HG03103 (cell line): ENCODE measurements around the gene LPO.

Experiments used
- ATAC-seq: cut with Tn5 transposase; IDR thresholded peaks from one replicate; pipeline ENCODE4 v1.9.1; 2021; ENCODE audit warnings: low read depth; ENCODE audit not compliant: unreplicated experiment

The LPO gene

DNA sequence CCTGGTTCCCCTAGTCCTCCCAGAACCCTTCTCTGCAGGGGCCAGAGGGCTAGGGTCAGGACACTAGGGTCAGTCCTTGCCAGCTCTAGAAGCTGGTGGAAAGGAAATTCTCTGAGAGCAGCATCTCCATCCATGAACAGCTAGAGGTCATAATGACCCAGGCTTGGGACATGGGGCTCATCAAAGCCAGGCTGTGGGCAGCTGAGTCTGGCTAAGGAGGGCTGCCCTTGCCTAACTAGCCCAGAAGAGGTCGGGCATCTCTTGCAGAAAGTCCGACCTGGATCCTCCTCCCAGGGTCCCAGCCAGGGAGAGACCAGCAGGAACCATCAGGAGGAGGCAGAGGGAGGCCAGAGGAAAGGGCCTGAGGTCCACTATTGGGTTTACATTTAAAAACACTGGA, 38.0 kb downstream of the LPO start:
- no peak for ATAC-seq

DNA sequence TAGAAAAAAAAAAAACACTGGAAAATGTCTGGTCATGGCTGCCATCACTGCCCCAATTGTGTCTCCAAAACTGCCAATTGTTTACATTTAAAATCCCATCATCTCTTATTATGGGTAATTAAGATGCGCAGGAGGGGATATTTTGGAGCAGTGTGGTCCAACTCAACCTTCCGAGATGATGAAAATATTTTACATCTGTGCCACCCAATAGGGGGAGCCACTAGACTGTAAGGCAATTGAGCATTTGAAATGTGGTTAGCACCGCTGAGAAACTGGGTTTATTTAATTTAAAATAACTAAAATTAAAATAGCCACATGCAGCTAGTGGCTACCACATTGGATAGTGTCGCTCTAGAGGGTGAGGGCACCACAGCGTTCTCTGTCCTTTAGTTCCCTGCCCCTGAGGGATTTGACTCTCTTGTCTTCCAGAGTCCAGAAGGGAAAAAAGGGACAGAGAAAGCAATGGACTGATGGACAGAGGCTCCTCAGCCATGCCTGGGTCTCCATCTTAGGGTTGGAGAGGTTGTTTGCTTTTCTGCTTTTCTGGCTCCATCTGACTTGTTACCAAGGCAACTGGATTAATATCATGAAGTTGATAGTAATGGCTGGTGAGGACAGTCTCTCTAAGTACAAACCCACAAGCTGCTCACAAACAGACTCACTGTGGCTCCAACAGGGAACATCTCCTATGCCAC, 38.9 kb downstream of the LPO start:
- ATAC-seq = no peak

DNA sequence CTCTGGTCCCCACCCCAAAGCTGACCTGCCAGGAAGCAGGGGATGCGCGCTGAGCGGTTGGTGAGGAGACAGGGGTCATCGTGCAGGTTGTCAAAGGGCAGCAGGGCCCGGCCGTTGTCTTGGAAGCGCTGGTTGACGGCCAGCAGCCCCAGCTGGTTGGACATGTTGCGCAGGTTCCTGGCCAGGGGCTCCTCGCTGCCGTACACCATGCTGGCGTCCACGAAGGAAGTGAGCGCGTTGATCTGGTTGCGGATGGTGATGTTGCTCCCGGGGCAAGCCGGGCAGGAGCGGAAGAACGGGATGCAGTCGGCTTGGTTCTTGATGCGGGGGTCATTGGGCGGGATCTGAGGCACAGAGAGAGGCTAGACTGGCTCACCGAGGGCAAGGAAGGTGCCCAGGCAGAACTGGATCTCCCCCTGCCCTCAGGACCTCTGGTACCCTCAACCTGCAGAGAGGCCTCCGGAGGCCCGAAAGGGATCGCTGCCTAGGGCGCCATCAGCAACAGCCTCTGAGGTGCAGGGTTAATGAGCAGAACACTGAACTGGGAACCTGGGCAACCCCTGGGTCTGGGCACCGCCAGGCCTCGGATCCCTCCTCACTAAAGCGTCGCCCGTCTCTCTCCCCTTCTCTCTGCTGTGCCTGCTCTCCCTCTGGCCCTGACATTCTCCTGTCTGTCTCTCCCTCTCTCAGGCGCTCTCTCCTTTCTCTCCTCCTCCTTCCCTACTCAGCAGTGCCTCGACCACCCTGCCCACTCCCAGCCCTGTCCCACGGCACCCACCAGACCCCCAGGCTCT, 39.6 kb downstream of the LPO start:
- no peak for ATAC-seq

DNA sequence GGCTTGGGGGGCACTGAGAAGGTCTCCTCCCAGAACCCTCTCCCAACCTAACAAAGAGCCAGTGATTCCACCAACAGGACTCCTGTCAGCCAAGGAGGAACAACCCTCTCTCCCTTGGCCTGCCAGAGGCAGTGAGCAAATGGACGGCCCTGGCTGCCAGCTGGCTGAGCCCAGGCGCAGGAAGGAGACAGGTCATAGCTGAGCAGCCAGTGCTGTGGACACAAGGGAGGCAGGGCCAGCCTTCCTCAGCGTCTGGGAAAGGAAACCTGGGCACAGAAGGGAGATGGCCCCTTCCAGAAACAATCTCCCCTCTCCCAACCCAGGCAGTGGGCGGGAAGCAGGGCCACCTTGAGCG, 40.3 kb downstream of the LPO start:
- no peak for ATAC-seq

DNA sequence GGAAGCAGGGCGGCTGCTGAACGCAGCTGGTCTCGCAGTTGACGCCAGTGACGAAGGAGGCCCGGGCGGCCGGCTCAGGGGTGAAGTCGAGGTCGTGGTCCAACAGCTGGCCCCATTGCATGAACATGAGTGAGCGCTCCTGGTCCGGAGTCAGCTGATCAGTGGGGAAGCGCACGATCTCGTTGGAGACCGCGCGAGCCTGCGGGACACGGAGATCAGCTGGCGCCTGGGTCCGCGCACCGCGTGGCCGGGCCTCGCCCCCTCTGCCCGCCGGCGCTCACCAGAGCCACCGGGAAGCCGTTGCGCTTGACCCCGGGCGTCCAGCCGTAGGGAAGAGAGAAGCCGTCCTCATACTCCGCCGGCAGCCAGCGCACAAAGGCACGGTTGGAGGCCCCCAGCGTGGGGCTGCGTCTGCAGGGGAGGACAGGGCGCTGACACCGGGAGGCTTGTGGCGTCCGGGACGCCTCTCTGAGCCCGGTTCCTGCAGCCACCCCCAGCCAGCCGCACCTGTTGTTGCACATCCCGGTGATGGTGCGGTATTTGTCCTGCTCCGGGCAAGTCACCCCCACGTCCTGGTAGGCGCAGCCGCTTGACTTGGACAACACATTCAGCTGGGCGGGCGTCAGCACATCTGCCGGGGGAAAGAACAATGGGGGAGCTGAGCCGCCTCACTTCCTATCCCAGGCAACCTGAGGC, 40.8 kb downstream of the LPO start:
- ATAC-seq = no peak

DNA sequence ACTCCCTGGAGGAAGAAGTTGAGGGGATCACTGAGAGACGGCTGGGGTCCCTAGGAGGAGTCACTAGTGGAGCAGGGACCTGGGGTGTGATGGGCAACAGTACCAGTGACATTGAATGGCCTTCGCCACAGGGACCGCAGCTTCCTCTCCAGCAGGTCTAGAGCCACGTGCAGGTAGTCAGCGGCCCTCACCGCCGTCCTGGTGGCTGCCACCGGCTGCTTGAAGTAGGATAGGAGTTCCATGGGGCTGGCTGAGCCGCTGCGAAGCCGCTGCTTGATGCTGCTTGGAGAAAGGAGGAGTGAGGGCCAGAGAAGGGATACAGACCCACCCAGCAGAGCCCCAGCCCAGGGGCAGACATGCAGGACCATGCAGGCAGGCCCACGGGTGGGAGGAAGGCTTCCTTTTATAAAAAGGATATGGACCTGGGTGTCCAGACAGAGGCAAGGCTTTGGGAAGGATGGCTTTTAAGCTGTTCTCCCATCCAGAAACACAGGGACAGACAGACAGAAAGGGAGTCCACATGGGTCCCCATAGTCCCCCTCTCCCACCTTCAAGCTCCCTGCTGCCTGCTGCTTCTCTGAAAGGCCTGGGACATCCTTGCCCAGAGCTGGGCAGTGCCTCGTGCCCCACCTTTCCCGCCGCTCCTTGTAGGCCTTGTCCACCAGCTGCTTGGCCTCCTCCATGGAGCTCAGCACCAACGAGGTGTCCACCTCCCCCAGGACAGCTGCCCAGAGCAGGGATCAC, 41.5 kb downstream of the LPO start:
- ATAC-seq = no peak

DNA sequence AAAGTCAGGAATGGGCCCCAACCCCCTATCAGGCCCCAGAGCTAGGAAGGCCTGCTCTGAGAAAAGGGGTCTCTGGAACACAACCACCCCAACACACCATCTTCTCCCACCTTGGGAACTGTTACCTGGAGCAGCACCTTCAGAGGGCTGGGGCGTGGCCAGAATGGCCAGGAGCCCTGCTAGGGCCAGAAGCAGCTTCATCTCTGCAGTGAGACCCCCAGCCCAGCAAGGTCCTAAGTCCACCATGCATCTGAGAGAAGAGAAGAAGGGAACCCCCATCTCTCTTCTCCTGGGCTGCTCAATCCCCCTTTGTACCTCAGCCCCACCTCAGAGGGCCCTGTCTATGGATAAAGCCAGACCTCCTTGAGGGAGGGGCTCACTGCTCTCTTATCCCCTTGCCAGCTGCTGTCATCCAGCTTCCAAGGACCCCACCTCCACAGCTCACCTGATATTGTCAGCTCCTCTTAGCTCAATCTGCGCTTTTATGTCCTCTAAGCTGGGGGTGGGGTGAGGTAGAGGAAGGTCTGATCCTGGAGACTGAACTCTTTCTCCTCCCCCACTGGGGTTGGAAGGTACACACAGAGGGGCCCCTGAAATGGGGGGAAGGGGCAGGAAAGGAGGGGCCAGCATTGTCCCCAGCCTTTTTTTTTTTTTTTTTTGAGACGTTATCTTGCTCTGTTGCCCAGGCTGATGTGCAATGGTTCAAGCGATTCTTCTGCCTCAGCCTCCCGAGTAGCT, 42.3 kb downstream of the LPO start, which contains the start of gene MPO:
Gene MPO, minus strand, starts transcription at position 456 of the 738 bp plus-strand sequence. Its CDS starts 177 bp downstream, at position 279.
- no peak for ATAC-seq

DNA sequence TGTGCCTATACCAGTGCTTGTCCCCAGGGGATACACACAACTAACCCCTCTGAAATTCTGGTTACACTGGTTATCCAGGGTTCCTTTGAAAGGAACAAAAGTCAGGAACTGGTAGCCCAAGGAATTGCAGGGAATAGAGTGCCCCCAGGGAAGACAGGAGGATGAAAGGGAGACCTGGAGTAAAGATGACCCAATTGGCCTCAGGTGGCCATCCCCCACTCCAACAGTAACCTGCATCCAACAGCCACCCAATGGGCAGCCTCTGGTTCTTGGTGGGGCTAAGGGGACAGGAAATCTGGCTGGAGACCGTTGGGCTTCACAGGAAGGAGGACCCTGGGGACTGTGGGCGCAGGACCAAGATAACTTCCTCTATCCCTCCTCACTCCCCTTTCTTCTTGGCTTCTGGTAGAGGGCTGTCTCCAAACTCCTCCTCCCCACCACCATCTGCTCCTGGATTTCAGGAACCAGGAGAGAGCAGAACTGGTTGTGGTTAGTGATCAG, 43.2 kb downstream of the LPO start:
- ATAC-seq = no peak

DNA sequence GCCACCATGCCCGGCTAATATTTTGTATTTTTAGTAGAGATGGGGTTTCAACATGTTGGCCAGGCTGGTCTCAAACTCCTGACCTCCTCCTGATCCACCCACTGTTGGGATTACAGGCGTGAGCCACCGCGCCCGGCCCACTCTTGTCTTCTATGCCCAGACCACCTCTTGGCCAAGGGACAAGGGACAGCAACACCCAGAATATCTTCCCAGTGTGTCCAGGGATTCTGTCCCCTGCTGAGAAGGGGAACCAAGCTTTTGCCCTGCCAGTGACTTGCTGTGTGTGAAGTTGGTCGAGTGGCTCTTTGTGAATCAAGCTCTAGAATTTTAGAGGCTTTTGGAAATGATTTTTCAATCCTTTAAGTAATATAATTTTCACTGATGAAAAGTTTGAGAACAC, 44.1 kb downstream of the LPO start:
- ATAC-seq = no peak

DNA sequence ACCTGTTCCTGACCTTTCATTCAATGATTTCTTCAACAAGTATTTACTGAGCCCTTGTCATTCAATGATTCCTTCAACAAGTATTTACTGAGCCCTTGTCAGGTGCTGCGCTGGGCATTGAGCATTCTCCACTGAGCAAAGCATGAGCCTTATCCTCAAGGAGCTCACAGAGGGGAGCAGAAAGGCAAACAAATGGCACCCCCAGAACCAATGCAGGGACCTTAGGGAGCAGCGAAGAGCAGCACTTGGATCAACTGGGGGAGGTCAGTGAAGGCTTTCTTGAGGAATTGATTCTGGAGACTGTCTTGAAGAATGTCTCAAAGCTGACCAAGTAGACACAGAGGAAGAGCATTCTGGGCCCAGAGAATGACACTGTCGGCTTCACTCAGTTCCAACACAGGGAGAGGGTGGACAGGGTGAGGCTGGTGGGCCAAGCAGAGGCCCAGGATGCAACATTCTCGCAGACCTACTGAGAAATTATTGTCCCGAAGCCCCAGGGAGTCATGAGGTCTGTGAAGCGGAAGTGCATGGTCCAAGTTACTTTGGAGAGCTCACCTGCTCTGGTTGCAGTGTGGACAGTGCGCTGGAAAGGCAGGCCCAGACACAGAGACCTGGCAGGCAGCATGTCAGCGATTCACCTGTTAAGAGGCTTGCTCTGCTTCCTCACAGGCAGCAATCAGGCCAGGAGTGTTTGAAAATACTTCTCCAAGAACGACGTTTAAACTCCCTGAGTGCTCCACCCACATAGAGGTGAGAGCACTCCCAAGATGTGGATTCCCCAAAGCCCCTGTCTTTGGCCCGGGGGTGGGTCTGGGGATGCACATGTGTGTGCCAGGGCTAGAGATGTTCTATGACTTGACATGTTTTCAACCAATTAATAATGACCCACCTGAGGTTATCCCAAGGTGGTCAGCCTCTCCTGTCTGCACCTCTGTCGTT, 45.6 kb downstream of the LPO start:
- ATAC-seq = no peak

DNA sequence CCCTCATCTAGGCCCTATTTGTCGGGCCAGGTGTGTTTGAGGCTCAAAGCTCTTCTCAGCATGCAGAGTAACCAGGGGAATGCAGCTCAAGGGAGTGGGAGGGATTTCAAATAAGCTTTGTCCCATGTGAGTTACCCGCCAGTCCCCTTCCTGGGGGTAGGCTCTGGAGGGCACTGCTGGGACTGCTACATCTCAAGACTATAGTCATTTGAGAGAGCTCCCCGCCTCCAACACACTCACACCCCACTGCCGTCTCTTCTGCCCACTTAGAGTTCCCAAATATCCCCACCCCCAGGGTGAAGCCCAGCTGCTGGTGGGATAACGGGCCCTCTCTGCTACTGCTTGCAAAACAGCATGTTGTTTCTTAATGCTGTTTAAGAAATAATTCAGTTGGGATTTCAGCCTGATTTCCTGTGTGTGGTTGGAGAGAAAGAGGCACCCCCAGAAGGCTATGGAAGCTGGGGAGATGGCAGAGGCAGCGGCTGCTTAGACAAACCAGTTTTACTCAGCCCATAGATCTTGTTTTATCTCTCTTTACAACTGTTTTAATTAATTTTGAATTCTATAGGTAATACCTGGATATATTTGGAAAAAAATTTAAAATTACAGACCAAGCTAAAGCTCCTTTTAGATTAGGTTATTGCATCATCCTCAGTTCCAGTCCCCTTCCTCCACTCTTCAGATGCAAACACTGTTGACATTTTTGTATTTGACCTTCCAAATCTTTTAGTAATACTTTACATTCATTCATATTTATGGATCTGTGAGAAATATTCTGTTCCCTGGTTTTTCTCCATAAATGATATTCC, 46.4 kb downstream of the LPO start:
- no peak for ATAC-seq

DNA sequence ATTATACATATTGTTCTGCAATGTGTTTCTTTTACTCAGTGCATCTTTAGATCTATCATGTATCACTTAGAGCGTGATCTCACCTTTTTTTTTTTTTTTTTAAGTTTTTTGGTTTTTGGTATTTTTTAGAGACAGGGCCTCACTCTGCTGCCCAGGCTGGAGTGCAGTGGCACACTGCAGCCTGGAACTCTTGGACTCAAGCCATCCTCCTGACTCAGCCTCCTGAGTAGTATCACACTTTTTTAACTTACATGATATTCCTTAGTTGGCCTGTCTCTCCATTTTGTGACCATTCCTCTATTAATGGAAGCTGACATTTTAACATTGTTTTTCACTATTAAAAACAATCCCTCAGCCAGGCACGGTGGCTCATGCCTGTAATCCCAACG, 47.0 kb downstream of the LPO start:
- ATAC-seq = no peak

DNA sequence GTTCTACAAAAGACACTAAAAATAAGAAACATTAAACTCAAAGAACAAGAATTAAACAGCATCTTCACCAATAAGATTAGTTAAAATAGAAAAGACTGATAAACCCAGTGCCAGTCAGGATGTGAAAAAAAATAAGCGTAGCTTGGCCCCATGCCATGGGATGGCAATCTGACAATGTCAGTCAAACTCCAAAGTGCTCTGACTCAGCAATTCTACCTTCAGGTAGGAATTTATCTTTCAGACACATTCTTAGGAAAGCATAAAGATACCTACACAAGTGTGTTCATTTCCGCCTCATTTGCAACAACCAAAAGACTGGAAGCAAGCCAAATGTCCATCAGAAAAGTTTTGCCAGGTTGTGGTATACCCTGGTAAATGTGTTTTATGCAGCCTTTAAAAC, 51.5 kb downstream of the LPO start:
- no peak for ATAC-seq

DNA sequence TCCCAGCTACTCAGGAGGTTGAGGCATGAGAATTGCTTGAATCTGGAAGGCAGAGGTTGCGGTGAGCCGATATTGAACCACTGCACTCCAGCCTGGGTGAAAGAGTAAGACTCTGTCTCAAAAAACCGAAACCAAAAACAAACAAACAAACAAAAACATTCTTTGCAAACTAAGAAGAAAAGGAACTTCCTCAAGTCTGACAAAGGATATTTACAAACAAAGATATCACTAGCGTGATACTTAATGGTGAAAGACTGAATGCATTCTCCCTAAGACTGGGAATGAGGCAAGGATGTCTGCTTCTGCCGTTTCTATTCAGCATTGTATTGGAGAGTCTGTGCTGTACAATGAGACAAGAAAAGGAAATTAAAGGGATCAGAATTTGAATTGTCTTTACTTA, 52.9 kb downstream of the LPO start:
- no peak for ATAC-seq

DNA sequence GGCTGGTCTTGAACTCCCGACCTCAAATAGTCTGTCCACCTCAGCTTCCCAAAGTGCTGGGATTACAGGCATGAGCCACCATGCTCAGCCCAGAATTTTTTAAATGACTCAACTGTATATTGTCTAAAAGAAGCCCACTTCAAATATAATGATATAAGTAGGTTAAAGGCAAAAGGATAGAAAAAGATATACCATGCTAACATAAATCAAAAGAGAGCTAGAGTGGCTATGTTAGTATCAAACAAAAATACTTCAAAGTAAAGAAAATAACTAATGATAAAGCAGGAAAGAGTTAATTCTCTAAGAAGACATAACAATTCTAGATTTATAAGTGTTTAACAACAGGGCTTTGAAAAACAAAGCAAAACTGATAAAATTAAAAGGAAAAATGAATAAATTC, 55.6 kb downstream of the LPO start:
- ATAC-seq = no peak

DNA sequence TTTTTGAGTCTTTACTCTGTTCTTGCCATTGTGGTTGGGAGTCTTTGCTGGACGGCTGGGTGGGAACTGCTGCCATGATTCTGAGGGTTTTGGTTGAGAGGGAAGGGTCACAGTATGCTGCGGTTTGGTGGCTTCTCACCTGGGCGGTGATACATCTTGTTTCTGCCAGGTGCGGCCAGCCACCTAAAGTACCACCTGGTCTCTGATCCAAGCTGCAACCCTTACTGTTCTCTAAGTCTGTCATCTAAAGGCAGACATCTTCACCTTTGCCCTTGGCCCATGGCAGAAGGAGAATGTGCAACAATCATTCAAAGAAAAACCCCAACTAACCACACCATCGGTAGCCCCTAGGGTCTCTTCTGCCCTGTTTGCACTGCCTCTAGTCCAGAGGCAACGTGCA, 62.0 kb downstream of the LPO start:
- no peak for ATAC-seq

DNA sequence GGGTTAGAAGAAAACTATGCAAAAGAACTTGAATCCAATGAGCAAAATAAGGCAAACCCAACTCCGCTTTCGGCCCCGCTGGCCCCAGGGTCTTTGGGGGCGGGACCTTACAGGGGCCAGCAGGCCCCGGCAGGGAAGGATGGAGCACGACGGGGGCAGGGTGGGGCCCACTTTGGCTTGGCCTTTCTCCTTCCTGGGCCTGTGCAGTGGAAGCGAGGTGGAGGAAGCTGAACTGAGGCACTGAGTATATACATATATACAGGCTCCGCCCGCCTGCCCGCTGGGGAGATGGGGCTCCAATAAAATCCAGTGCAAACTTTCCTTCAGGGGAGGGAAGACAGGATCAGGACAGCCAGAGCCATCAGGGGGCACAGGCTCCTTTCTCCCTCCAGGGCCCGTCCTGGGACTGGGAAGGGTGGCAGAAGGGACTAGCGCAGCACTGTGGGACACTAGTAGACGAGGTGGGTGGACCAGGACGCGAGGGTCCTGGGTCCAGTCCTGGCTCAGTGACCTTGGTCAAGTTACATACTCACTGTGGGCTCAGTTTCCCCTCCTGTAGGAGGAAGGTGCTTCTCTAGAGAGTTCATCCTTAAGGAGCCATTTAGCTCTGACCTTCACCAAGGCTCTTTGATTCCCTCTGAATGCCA, 63.2 kb downstream of the LPO start:
- no peak for ATAC-seq
